ENCODE results near the gene TEKTIP1. TPM values are rescaled to one million over a fixed set of nuclear protein-coding genes. Genes with fewer than 3 reads are reported as not detected.

TEKTIP1 gene
- total and polyA plus RNA-seq, 9 of the 15 experiments (the other 6 are each of a cell fraction or from before 2014, with no cell fraction given) = 0.66 TPM; not detected in 8

- TF ChIP-seq ZNF561 (CRISPR knock-in tag; conservative IDR thresholded peaks at IDR 0.05) (no peak), TBL1XR1 (IDR thresholded peaks at IDR 0.05; ENCODE audit: low read length in 2 of 2) (no peak), EP300 (IDR thresholded peaks at IDR 0.05; ENCODE audit: low read length) (peak; percentile 31; the same call in 1 of the 2 replicates), NR1H2 (CRISPR knock-in tag; IDR thresholded peaks at IDR 0.05) (no peak), MTA3 (IDR thresholded peaks at IDR 0.05; ENCODE audit: borderline replicate concordance) (peak; percentile 69; the same call in 1 of the 2 replicates), ZBTB17 (CRISPR knock-in tag; IDR thresholded peaks at IDR 0.05) (0 out of 2 replicates have a peak, but pooled peaks have one; percentile 43), NKRF (IDR thresholded peaks at IDR 0.05; ENCODE audit: borderline replicate concordance) (peak; percentile 97), NEUROD1 (IDR thresholded peaks at IDR 0.05; ENCODE audit: borderline replicate concordance, low read depth, low read length, partially characterized antibody) (peak; percentile 69), RFX1 (IDR thresholded peaks at IDR 0.05) (peak; percentile 99), ZNF589 (CRISPR knock-in tag; IDR thresholded peaks at IDR 0.05; ENCODE audit: low read depth) (no peak), ERF (CRISPR knock-in tag; IDR thresholded peaks at IDR 0.05) (0 out of 2 replicates have a peak, but pooled peaks have one; percentile 46), PHF8 (IDR thresholded peaks at IDR 0.05; ENCODE audit: borderline replicate concordance, low read length) (peak; percentile 63; the same call in 1 of the 2 replicates), CTBP1 (IDR thresholded peaks at IDR 0.05; ENCODE audit: borderline replicate concordance) (peak; percentile 79), TAF15 (IDR thresholded peaks at IDR 0.05; ENCODE audit: low read depth, low read length) (no peak), EWSR1 (IDR thresholded peaks at IDR 0.05; ENCODE audit: borderline replicate concordance, low read depth, partially characterized antibody) (no peak), GATAD2B (IDR thresholded peaks at IDR 0.05; ENCODE audit: borderline replicate concordance) (peak; percentile 76; the same call in 1 of the 2 replicates), ZNF165 (CRISPR knock-in tag; IDR thresholded peaks at IDR 0.05; ENCODE audit: borderline replicate concordance) (no peak), ZNF224 (CRISPR knock-in tag; IDR thresholded peaks at IDR 0.05) (no peak), CC2D1A (IDR thresholded peaks at IDR 0.05) (no peak)
- TF ChIP-seq, protein P1, sequence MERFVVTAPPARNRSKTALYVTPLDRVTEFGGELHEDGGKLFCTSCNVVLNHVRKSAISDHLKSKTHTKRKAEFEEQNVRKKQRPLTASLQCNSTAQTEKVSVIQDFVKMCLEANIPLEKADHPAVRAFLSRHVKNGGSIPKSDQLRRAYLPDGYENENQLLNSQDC (CRISPR knock-in tag; IDR thresholded peaks at IDR 0.05) = no peak
- TF ChIP-seq, protein P2, sequence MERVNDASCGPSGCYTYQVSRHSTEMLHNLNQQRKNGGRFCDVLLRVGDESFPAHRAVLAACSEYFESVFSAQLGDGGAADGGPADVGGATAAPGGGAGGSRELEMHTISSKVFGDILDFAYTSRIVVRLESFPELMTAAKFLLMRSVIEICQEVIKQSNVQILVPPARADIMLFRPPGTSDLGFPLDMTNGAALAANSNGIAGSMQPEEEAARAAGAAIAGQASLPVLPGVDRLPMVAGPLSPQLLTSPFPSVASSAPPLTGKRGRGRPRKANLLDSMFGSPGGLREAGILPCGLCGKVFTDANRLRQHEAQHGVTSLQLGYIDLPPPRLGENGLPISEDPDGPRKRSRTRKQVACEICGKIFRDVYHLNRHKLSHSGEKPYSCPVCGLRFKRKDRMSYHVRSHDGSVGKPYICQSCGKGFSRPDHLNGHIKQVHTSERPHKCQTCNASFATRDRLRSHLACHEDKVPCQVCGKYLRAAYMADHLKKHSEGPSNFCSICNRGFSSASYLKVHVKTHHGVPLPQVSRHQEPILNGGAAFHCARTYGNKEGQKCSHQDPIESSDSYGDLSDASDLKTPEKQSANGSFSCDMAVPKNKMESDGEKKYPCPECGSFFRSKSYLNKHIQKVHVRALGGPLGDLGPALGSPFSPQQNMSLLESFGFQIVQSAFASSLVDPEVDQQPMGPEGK (CRISPR knock-in tag; IDR thresholded peaks at IDR 0.05; ENCODE audit: borderline replicate concordance) = no peak
Observed at GRCh38 chr19:3505598-3506383, 33.2 kb upstream of the TEKTIP1 start, which contains the start of gene FZR1 (continued).

All from K562 (cell line).